WERI-Rb-1 (cell line): Measurements from ENCODE around the gene TBXAS1.

Source experiments
- DNase-seq: peaks from one replicate; pipeline ENCODE4 v3.0.0-alpha.2; 2020
- H3K27ac ChIP-seq: fragments of 250-450 bp; sonication (Bioruptor Pico); 2 replicates; pipeline ENCODE4 v1.5.1; 2020; ENCODE audit warnings: mild to moderate bottlenecking, moderate library complexity
- H3K27me3 ChIP-seq: fragments of 250-450 bp; sonication (Bioruptor Pico); 2 replicates; pipeline ENCODE4 v1.5.1; 2021; ENCODE audit warnings: mild to moderate bottlenecking, low read depth, moderate library complexity; ENCODE audit not compliant: insufficient read depth, severe bottlenecking
- H3K36me3 ChIP-seq: fragments of 250-450 bp; sonication (Bioruptor Pico); 2 replicates; pipeline ENCODE4 v1.5.1; 2020; ENCODE audit warnings: mild to moderate bottlenecking, moderate library complexity
- H3K4me3 ChIP-seq: 2 replicates; pipeline ENCODE4 v1.5.1; 2011; ENCODE audit warnings: low read depth, mild to moderate bottlenecking, control low read depth, low read length
- H3K9me3 ChIP-seq: fragments of 250-450 bp; sonication (Bioruptor Pico); 2 replicates; pipeline ENCODE4 v1.5.1; 2021; ENCODE audit warnings: mild to moderate bottlenecking, moderate library complexity; ENCODE audit not compliant: severe bottlenecking
- TF ChIP-seq, protein P1 (sequence below): IDR thresholded peaks from 2 replicates; pipeline ENCODE4 v1.5.1; 2011; ENCODE audit warnings: low read depth, mild to moderate bottlenecking, control low read depth, inconsistent platforms, low read length

Gene TBXAS1

DNA sequence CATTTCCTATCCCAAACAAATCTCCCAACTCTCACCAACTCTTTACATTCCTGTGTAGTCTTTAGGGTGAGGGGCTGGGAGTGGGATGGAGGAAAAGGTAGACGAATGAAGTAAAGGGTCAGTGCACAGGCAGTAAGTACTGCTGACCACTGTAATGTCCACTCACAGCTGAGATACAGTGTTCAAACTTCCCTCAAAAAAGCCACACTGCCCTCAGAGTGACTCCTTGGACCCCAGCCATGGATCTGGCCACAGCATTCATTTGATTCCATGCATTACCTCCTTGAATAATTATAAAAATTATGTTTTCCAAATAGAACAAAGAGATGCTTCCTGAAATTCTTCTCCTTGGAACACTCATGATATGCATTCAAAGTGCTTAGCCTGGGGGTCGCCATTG is 31.5 kb upstream of the TBXAS1 start:
- TF ChIP-seq, protein P1, sequence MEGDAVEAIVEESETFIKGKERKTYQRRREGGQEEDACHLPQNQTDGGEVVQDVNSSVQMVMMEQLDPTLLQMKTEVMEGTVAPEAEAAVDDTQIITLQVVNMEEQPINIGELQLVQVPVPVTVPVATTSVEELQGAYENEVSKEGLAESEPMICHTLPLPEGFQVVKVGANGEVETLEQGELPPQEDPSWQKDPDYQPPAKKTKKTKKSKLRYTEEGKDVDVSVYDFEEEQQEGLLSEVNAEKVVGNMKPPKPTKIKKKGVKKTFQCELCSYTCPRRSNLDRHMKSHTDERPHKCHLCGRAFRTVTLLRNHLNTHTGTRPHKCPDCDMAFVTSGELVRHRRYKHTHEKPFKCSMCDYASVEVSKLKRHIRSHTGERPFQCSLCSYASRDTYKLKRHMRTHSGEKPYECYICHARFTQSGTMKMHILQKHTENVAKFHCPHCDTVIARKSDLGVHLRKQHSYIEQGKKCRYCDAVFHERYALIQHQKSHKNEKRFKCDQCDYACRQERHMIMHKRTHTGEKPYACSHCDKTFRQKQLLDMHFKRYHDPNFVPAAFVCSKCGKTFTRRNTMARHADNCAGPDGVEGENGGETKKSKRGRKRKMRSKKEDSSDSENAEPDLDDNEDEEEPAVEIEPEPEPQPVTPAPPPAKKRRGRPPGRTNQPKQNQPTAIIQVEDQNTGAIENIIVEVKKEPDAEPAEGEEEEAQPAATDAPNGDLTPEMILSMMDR: no peak
- DNase-seq: no peak
- H3K27ac ChIP-seq: no peak overlapping the region
- H3K4me3 ChIP-seq: no peak overlapping the region
- no peaks in the 10 kb centered on the region for H3K27me3 ChIP-seq
- no peaks in the 10 kb centered on the region for H3K9me3 ChIP-seq
- H3K36me3 ChIP-seq: no peaks in the 10 kb centered on the region

DNA sequence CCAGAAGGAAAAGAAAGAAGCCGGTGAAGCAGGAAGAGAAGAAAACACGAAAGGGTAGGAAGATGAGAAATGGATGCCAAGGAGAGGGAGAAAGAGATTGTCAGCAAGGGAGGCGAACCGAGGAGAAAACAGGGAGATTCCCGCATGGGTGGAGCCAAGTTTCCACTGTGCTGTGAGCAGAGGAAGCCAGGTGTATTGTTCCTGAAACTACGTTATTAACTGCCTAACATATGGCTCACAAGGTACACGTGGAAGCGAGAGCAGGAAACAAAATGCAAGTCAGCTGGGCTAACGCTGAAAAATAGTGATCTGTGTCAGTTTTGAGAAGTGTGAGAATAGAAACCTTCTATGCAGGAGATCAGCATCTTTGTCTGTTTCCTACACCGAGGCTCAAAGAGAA is 30.8 kb upstream of the TBXAS1 start:
- Histone ChIP-seq H3K36me3 (no peaks in the 10 kb centered on the region), H3K27me3 (no peaks in the 10 kb centered on the region), H3K27ac (no peak overlapping the region), H3K4me3 (no peak overlapping the region), H3K9me3 (peaks cover 6% of the 10 kb centered on the region)
- TF ChIP-seq, protein P1: no peak
- DNase-seq: no peak

DNA sequence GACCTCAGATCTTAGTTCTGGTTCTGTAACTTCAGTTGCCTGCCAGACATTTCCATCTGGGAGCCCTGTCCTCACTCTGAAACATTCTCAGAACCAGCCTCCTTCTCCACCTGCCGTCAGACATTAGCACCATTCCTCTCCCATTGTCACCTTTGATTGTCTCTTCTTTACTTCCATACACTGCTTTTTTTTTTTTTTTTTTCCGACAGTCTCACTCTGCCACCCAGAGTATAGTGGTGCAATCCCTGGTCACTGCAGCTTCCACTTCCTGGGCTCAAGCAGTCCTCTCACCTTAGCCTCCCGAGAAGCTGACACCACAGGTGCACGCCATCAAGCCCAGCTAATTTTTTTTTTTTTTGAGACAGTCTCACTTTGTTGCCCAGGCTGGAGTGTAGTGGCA is 30.2 kb upstream of the TBXAS1 start:
- no peak for DNase-seq

DNA sequence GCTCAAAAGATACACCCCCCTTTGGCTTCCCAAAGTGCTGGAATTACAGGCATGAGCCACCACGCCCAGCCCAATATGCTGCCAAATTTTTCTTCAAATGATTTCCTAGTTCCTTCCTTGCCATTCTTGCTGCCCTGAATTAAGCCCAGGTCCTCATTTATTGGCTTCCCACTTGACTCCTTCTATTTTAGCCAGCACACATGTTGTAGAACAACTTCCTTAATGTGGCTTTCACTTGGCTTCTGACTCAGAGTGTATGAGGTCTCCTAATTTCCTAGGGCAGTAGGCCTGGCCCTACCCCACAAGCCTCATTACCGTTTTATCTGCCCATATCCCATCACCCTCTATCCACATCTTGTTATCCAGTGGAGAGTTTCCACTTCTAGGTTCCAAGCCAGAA is 29.5 kb upstream of the TBXAS1 start:
- no peak for DNase-seq
- Histone ChIP-seq H3K27me3 (no peaks in the 10 kb centered on the region), H3K27ac (no peak overlapping the region), H3K4me3 (no peak overlapping the region), H3K9me3 (peaks cover 9% of the 10 kb centered on the region), H3K36me3 (no peaks in the 10 kb centered on the region)
- TF ChIP-seq, protein P1: no peak

More for the DNA sequence above, 30.2 kb upstream of the TBXAS1 start:
- TF ChIP-seq, protein P1: no peak
- Histone ChIP-seq H3K4me3 (no peak overlapping the region), H3K27ac (no peak overlapping the region), H3K27me3 (no peaks in the 10 kb centered on the region), H3K9me3 (peaks cover 8% of the 10 kb centered on the region), H3K36me3 (no peaks in the 10 kb centered on the region)

DNA sequence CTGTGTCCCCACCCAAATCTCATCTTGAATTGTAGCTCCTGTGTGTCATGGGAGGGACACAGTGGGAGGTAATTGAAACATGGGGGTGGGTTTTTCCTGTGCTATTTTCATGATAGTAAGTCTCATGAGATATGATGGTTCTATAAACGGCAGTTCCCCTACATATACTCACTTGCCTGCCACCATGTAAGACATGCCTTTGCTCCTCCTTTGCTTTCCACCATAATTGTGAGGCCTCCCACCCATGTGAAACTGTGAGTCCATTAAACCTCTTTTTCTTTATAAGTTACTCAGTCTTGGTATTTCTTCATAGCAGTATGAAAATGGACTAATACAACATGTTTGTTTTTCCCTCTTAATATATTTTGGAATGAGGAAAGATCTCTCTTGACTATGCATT is 24.5 kb upstream of the TBXAS1 start:
- no peak for DNase-seq
- H3K9me3 ChIP-seq: peaks cover 11% of the 10 kb centered on the region
- H3K27ac ChIP-seq: no peak overlapping the region
- H3K4me3 ChIP-seq: no peak overlapping the region
- no peaks in the 10 kb centered on the region for H3K27me3 ChIP-seq
- H3K36me3 ChIP-seq: no peaks in the 10 kb centered on the region
- TF ChIP-seq, protein P1: no peak

DNA sequence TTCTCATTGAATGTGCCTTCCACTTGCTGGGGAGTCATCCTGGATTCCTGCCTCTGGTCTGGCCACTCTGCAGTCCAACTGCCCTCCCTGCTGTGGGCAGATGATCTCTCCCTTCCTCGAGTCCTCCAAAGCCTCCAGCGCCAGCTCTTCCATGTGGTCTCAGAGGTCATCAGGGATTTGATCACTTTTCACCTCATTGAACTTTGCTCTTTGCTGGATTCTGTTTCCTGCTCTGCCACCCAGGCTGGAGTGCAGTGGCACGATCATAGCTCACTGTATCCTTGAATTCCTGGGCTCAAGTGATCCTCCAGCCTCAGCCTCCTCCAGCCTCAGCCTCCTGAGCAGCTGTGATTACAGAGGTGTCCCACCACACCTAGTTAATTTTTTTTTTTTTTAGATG is 22.1 kb upstream of the TBXAS1 start:
- no peak overlapping the region for H3K27ac ChIP-seq
- TF ChIP-seq, protein P1: no peak
- no peaks in the 10 kb centered on the region for H3K27me3 ChIP-seq
- no peaks in the 10 kb centered on the region for H3K36me3 ChIP-seq
- no peak for DNase-seq
- H3K9me3 ChIP-seq: peaks cover 11% of the 10 kb centered on the region
- no peak overlapping the region for H3K4me3 ChIP-seq
